GM12892 (cell line): ENCODE data around the gene EIF3B.

Experiments
- POLR2A ChIP-seq: IDR thresholded peaks from 2 replicates; pipeline ENCODE4 v1.6.1; 2011; ENCODE audit warnings: low read depth, low read length, control low read depth
- POLR2AphosphoS5 ChIP-seq: IDR thresholded peaks from 2 replicates; pipeline ENCODE4 v1.6.1; 2011; ENCODE audit warnings: low read depth, low read length, control low read depth

DNA sequence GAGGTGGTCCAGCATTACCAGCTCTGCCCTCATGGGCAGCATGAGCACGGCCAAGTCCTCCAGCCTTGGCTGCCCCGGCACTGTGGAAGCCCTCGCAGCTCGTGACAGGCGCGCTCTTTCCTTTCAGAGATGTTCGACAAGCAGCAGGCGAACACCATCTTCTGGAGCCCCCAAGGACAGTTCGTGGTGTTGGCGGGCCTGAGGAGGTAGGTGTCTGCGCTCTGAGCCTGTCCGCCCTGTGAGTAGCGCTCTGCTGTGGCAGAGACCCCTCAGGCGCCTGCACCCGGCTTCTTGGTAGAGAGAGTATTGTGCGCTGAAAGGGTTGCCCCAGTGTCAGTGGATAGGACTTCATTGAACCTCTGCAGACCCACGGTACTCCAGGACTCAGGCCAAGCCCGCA is 19.8 kb downstream of the EIF3B start:
- TF ChIP-seq POLR2AphosphoS5 (no peak), POLR2A (no peak)
